GM18505 (cell line): ENCODE results near the gene STK32B.

Experiments
- ATAC-seq: cut with Tn5 transposase; IDR thresholded peaks from one replicate; pipeline ENCODE4 v1.9.1; 2021; ENCODE audit not compliant: unreplicated experiment
- POLR2A ChIP-seq: IDR thresholded peaks from 4 replicates; pipeline ENCODE4 v1.6.1; 2011; ENCODE audit warnings: borderline replicate concordance; ENCODE audit not compliant: insufficient read depth, insufficient read length; ENCODE audit errors: extremely low read depth

STK32B gene

GRCh38 chr4:5114950-5115349 lies 63.7 kb downstream of the STK32B start:
- ATAC-seq: no peak
- no peak for TF ChIP-seq POLR2A

GRCh38 chr4:5118091-5118786 lies 67.0 kb downstream of the STK32B start:
- no peak for TF ChIP-seq POLR2A
- no peak for ATAC-seq

GRCh38 chr4:5118994-5119835 lies 67.9 kb downstream of the STK32B start:
- TF ChIP-seq POLR2A: no peak
- ATAC-seq: no peak

GRCh38 chr4:5120067-5120466 lies 68.8 kb downstream of the STK32B start:
- no peak for ATAC-seq
- TF ChIP-seq POLR2A: no peak

GRCh38 chr4:5120468-5120867 lies 69.2 kb downstream of the STK32B start:
- ATAC-seq: no peak
- TF ChIP-seq POLR2A: no peak

GRCh38 chr4:5122114-5122513 lies 70.8 kb downstream of the STK32B start:
- TF ChIP-seq POLR2A: no peak
- no peak for ATAC-seq

- no peak for TF ChIP-seq POLR2A
- no peak for ATAC-seq
Measured at GRCh38 chr4:5124876-5125275, 73.6 kb downstream of the STK32B start.

- TF ChIP-seq POLR2A: no peak
- no peak for ATAC-seq
Measured at GRCh38 chr4:5125321-5125720, 74.0 kb downstream of the STK32B start.

GRCh38 chr4:5126231-5126630 lies 75.0 kb downstream of the STK32B start:
- no peak for TF ChIP-seq POLR2A
- no peak for ATAC-seq

GRCh38 chr4:5126857-5127256 lies 75.6 kb downstream of the STK32B start:
- no peak for TF ChIP-seq POLR2A
- no peak for ATAC-seq

- no peak for ATAC-seq
- TF ChIP-seq POLR2A: no peak
Measured at GRCh38 chr4:5127556-5127955, 76.3 kb downstream of the STK32B start.

GRCh38 chr4:5128569-5128968 lies 77.3 kb downstream of the STK32B start:
- no peak for TF ChIP-seq POLR2A
- no peak for ATAC-seq

- ATAC-seq: no peak
- TF ChIP-seq POLR2A: no peak
Measured at GRCh38 chr4:5133201-5133600, 81.9 kb downstream of the STK32B start.
